Middle frontal gyrus (tissue), 1 donor: ENCODE data around the gene ACAP3.

ENCODE experiments used
- DNase-seq: peaks from one replicate; pipeline ENCODE4 v3.0.0-alpha.2; 2015; ENCODE audit warnings: low spot score; ENCODE audit errors: extremely low spot score

Gene ACAP3

DNA sequence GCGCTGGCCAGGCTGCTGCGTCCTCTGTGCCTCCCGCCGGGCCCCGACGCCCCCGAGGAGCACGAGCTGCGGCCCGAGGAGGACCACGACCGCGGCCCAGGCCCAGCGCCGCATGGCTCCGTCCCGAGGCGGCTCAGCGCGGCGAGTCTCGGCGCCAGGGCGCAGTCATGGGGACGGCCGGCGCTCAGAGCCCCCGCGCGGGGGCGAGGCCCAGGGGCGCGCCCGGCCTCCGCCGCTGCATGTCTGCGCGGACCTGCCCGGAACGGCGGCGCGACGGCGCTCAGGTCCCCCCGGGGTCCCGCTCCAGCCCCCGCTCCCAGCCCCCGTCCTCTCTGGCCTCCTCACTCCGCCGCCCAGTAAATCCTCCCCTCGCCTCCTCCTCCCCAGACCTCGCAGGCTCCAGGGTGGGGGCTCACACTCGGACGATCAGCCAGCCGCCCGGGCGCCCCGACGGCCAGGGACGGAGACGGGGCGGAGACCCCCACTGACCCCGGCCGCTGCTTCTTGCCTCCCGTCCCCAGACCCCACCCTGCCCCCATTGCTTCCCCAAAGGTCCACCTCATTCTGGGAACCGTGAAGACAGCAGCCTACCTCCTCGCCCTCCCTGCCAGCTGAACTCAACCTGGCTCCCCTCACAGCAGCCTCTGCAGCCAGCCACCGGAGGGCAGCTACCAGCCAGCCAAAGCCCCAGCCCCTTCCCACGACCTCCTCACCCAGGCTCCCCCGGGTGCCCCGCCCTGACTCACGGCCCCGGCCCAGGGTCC is 61.0 kb downstream of the ACAP3 start, which contains the start of gene C1QTNF12:
TSS of gene C1QTNF12 (minus strand) at position 146 of the 764 bp plus-strand sequence. CDS start at position 114, 32 bp downstream.
- DNase-seq: no peak

DNA sequence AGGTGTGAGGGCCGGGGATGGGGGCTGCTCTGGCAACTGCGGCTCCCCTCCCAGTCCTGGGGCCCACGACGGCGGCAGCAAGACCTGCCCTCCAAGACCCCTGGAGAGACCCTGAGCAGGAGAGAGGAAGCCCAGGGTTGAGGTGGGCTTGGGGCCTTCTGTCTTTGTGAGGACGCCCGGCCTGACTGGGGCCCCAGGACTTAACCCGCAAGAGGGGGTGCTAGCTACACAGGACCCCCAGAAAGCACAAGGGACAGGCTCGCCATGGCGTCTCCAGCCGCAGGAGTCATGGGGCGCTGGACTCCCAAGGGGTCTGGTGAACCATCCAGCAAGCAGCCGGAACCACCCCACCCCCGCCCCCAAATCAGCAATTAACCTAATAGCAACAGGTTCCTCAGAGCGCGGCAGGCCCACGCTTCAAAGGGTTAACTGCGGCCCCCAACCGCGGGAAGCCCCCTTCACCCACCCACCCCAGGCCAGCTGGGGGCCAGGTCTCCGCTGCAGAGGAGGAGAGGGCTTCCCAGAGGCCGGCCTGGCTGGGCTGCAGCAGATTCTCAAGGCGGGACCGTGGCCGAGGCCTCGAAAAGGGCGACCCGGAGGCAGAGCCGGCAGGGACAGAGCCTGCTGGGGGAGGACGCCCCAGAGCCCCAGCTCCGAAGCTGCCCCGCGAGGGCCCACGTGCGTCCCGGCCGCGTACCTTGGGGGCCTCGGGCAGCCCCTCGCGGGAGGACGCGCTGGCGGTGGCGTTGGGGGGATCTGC is 61.7 kb downstream of the ACAP3 start:
- DNase-seq: no peak

DNA sequence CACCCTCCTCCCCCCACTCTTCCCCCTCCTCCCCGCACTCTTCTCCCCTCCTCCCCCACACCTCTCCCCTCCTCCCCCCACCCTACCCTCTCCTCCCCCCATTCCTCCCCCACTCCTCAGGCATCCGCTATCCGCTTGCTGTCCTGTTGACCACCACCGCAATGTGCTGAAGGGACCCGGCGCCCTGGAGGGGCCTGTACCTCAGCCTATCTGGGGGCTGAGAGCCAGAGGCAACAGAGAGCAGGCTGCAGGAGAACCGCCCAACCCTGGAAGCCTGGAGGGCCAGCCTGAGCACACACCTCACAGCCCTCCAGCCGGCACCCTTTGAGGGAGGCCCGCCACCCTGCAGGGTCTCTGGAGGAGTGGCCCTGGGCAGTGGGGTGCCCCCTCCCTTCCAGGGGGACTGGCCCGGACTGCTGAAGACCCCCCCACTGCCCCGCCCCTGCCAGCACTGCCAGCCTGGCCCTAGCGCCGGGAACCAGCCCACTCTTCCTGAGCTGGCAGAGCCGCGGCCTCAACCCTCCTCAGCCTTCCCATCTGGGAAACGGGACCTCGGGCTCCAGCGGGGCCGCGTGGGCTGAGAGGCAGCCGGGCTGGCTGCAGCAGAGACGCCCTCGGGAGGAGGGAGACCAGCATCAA is 62.4 kb downstream of the ACAP3 start:
- DNase-seq: no peak

DNA sequence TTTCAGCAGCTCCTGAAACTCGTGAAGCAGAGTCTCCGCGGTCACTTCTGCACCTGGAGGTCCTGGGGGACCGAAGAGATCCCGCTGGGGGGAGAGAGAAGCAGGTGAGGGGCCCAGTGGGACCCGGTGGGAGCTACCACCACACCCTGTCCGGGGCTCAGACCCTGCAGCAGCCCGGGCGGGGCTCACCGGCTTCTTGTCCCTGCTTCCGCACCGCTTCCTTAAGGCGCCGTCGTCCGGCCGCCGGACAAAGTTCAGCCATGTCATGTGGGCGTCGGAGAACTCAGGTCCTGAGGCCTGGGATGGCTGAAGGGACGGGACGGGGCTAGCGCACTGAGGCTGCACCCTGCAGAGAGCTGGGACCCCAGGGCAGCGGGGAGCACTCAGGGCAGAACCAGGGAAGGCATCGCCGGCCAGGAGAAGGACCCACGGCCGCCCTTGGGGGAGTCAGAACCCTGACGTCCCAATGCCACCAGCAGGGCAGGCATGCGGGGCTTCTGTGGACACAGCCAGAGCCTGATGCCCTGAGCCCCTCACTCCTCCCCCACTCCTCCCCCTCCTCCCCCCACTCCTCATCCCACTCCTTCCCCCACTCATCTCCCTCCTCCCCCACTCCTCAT is 63.4 kb downstream of the ACAP3 start:
- no peak for DNase-seq

DNA sequence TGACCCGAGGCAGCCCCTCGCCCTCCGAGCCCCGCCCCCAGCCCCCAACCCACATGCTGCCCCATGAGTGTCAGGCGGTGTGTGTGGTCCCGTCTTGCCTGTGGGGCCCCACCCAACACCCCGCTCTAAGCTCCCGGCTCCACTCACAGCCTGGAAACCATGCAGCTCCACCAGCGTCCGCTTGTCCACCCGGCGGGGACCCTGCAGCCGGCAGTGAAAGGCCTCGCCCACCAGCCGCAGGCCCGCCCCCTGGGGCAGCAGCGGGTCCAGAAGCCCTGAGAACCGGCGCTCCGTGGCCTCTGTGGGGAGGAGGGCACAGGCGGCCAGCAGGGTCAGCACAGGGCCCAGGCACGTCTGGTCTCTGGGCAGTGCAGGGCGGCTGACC is 63.9 kb downstream of the ACAP3 start:
- DNase-seq: no peak

DNA sequence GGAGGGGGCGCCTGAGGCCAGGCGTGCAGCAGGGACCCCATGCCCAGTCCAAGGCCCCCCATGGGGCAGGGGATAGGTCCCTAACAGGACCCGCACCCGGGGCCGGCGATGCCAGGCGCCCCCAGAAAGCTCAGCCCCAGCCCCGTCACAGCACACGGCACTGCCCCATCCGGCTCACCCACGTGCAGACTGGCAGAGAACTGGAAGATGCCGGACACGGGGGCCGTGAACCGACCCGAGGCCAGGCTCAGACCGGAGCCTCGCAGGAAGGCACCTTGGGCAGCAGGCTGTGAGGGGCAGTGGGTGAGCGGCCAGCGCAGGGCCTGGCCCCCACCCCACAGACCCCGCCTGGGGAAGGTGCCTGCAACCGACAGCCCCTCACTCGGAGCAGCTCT is 64.5 kb downstream of the ACAP3 start:
- no peak for DNase-seq

DNA sequence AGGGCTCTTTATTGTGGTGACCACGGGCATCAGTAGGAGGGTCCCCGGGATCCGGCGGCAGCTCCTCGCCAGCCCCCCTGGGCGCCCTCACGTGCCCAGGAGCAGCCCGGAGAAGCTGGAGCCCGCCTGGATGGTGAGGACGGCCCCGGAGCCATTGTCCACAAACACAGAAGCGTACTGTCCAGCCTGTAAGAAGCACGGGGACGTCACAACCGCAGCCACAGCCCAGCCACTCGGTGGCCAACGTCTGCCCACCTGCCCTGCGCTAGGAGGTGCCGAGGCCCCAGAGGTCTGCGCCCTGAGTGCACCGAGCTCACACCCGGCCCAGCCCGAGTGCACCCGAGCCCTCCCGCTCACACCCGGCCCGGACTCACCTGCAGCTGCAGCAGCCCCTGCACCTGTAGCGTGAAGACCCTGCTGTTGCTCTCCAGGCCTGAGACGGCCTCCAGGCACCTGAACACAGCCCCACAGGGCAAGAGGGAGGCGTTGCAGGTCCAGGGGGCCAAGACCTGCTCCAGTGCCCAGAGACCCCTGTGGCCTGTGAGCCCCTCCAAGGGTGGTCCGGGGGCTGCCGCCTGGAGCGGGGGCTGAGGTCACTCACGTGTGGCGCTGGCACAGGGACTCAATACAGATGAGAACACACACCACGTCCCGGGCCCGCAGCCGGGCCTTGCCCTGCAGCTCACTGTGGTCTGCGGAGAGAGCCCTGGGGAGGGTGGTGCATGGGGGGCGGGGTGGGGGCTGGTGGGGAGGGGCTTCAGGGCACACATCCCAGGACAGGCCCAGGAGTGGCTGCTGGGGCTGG is 65.1 kb downstream of the ACAP3 start:
- no peak for DNase-seq
